WTC11 (cell line): ENCODE measurements around the gene FAM43A. TPM values are rescaled to one million over a fixed set of nuclear protein-coding genes. Genes with fewer than 3 reads are reported as not detected.
A peak's percentile ranks its signal among the peaks of the same experiment; 100 is the strongest.

ENCODE experiments used
- ATAC-seq: fragments of 200-7000 bp; cut with Tn5 transposase; 2 replicates; pipeline ENCODE4 v1.10.0; 2021; ENCODE audit warnings: mild to moderate bottlenecking, moderate library complexity
- CTCF ChIA-PET: fragments of 300-600 bp; sonication (Branson Sonifier 250); formaldehyde crosslinking; loops from one replicate; lab custom pipeline; 2021; ENCODE audit warnings: antibody characterized with exemption; lab: Charles Lee
- POLR2A ChIA-PET: fragments of 350-600 bp; sonication (Branson Sonifier 250); formaldehyde crosslinking; loops from one replicate; lab custom pipeline; 2021; ENCODE audit warnings: antibody characterized with exemption; lab: Charles Lee
- DNase-seq: peaks from one replicate; pipeline ENCODE4 v3.0.0; 2021; ENCODE audit warnings: low spot score
- H3K27ac Mint-ChIP-seq: 2 replicates; pipeline ENCODE4 v1.8.0; 2021; ENCODE audit warnings: mixed read lengths
- H3K27me3 Mint-ChIP-seq: 2 replicates; pipeline ENCODE4 v1.8.0; 2021; ENCODE audit warnings: low read depth, mild to moderate bottlenecking, moderate library complexity, mixed read lengths
- H3K36me3 Mint-ChIP-seq: 2 replicates; pipeline ENCODE4 v1.8.0; 2021; ENCODE audit warnings: mixed read lengths
- H3K4me1 Mint-ChIP-seq: 2 replicates; pipeline ENCODE4 v1.8.0; 2022; ENCODE audit warnings: mixed read lengths
- H3K4me3 Mint-ChIP-seq: 2 replicates; pipeline ENCODE4 v1.8.0; 2021; ENCODE audit warnings: mild to moderate bottlenecking, moderate library complexity, mixed read lengths
- H3K9me3 Mint-ChIP-seq: 2 replicates; pipeline ENCODE4 v1.8.0; 2021; ENCODE audit warnings: mixed read lengths
- ESRRA ChIP-seq: sonication (generic); formaldehyde crosslinking; IDR thresholded peaks from 2 replicates; pipeline ENCODE4 v1.8.1; 2022; ENCODE audit warnings: mild to moderate bottlenecking, missing genetic modification reagents, borderline replicate concordance
- GTF2I ChIP-seq: fragments of 250-450 bp; sonication (Bioruptor Pico); conservative IDR thresholded peaks from 2 replicates; pipeline ENCODE4 v1.4.0; 2021; ENCODE audit warnings: mild to moderate bottlenecking
- HMGA2 ChIP-seq: fragments of 250-450 bp; sonication (Bioruptor Pico); IDR thresholded peaks from 2 replicates; pipeline ENCODE4 v1.4.0; 2021; ENCODE audit warnings: mild to moderate bottlenecking, moderate library complexity
- MXD4 ChIP-seq: fragments of 250-450 bp; sonication (Bioruptor Pico); IDR thresholded peaks from 2 replicates; pipeline ENCODE4 v1.8.0; 2021; ENCODE audit warnings: mild to moderate bottlenecking, moderate library complexity, borderline replicate concordance
- NFATC4 ChIP-seq: fragments of 250-450 bp; sonication (Bioruptor Pico); IDR thresholded peaks from 2 replicates; pipeline ENCODE4 v1.9.0; 2021; ENCODE audit warnings: mild to moderate bottlenecking
- OVOL2 ChIP-seq: fragments of 250-450 bp; sonication (Bioruptor Pico); IDR thresholded peaks from 2 replicates; pipeline ENCODE4 v1.9.0; 2021; ENCODE audit warnings: mild to moderate bottlenecking, borderline replicate concordance
- TCF7 ChIP-seq: sonication (generic); formaldehyde crosslinking; IDR thresholded peaks from 2 replicates; pipeline ENCODE4 v1.8.0; 2022; ENCODE audit warnings: mild to moderate bottlenecking, low read depth, missing genetic modification reagents, moderate library complexity
- ZNF232 ChIP-seq: sonication (generic); formaldehyde crosslinking; IDR thresholded peaks from 2 replicates; pipeline ENCODE4 v1.8.0; 2022; ENCODE audit warnings: mild to moderate bottlenecking, missing genetic modification reagents
- ZNF263 ChIP-seq: sonication (generic); formaldehyde crosslinking; IDR thresholded peaks from 2 replicates; pipeline ENCODE4 v1.8.1; 2022; ENCODE audit warnings: low read depth, mild to moderate bottlenecking, moderate library complexity, missing genetic modification reagents
- ZNF423 ChIP-seq: fragments of 250-450 bp; sonication (Bioruptor Pico); IDR thresholded peaks from 2 replicates; pipeline ENCODE4 v2.1.2; 2022; ENCODE audit warnings: mild to moderate bottlenecking, moderate library complexity
- ZSCAN18 ChIP-seq: fragments of 250-450 bp; sonication (Bioruptor Pico); IDR thresholded peaks from 2 replicates; pipeline ENCODE4 v2.1.2; 2022; ENCODE audit warnings: mild to moderate bottlenecking, moderate library complexity
- total RNA-seq: library from RNA; stranded (reverse); gene quantifications from 3 replicates; pipeline ENCODE4 v1.2.3, GENCODE V29; 2021
- TF ChIP-seq, protein P1 (sequence below): sonication (generic); formaldehyde crosslinking; IDR thresholded peaks from 2 replicates; pipeline ENCODE4 v1.8.1; 2023; ENCODE audit warnings: mild to moderate bottlenecking, missing genetic modification reagents, moderate library complexity
- TF ChIP-seq, protein P2 (sequence below): sonication (generic); formaldehyde crosslinking; IDR thresholded peaks from 2 replicates; pipeline ENCODE4 v1.8.0; 2022; ENCODE audit warnings: mild to moderate bottlenecking, missing genetic modification reagents
- TF ChIP-seq, protein P3 (sequence below): sonication (generic); formaldehyde crosslinking; IDR thresholded peaks from 2 replicates; pipeline ENCODE4 v1.8.0; 2023; ENCODE audit warnings: mild to moderate bottlenecking, missing genetic modification reagents
- TF ChIP-seq, protein P4 (sequence below): sonication (generic); formaldehyde crosslinking; IDR thresholded peaks from 2 replicates; pipeline ENCODE4 v1.8.1; 2023; ENCODE audit warnings: mild to moderate bottlenecking, missing genetic modification reagents
- TF ChIP-seq, protein P5 (sequence below): fragments of 250-450 bp; sonication (Bioruptor Pico); IDR thresholded peaks from 2 replicates; pipeline ENCODE4 v1.9.0; 2021; ENCODE audit warnings: mild to moderate bottlenecking

FAM43A gene
- total RNA-seq, 1 experiment from 2014 or later, result 2.6 TPM

DNA sequence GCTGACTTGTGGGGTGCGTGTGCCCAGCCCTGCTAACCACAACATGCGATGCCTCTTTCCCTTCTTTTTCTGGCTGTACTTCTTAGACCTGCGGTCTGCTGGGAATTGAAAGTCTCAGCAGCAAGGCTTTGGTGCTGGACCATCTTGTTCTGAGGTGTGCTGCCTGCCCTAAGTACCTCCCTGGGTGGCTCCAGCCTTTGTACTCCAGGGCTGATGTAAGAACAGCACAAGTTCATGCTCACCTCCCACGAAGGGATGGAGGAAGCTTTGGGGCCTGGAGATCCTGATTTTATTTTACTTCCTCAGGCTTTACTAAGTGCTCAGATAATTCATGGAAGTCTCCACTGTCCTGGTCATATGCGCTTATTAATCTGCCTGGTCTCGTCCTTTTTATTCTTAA is 28.9 kb downstream of the FAM43A start (continued):
- TF ChIP-seq, protein P1, sequence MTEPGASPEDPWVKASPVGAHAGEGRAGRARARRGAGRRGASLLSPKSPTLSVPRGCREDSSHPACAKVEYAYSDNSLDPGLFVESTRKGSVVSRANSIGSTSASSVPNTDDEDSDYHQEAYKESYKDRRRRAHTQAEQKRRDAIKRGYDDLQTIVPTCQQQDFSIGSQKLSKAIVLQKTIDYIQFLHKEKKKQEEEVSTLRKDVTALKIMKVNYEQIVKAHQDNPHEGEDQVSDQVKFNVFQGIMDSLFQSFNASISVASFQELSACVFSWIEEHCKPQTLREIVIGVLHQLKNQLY (CRISPR knock-in tag), result no peak
- TF ChIP-seq GTF2I (CRISPR knock-in tag), result no peak
- TF ChIP-seq ZNF263 (CRISPR knock-in tag), result no peak

DNA sequence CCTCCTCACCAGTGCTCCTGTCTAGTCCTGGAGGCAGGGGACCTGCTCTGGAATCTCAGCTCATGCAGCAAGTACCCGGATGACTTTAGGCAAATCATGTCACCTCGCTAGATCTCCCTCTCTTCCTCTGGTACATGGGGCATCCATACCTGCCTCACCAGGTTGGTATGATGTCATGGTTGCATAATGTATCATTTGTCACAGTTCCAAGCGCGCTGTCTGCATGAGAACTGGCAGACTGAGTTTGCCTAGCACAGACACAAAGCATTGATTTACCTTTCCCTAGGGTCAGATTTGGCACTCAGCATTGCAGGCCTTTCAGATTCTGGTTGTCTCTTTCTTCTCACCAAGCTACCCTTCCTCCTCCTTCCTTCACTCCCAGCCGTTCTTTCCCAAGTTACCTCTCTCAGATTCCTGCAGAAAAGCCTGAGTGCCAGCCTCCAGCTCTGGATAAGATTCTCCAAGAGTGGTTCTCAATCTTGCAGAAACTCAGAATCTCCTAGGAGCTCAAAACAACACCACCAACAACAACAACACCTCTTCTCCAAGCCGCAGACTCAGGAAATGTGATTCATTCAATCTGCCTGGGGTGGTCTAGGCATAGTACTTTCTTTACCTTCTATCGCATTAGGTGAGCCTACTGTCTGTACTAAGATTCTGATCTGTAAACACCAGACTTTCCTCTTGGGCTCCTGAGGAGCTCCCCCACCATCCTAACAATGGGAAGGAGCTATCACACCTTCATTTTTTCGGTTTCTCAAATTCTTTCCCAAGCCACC is 29.5 kb downstream of the FAM43A start:
- ChIA-PET CTCF (interaction anchor here (1.2 kb wide), 1 partner anchor 20 kb away, joined by 3 read pairs; no protein-coding TSS in a partner anchor), POLR2A (no interaction called here)
- no peak overlapping the region; the same call in 1 of the 2 replicates for H3K27ac Mint-ChIP-seq
- no peak for ATAC-seq
- no peaks in the 10 kb centered on the region for H3K27me3 Mint-ChIP-seq
- no peak overlapping the region for H3K4me3 Mint-ChIP-seq
- H3K4me1 Mint-ChIP-seq, result no peaks in the 10 kb centered on the region
- no peaks in the 10 kb centered on the region for H3K36me3 Mint-ChIP-seq
- no peak for DNase-seq
- TF ChIP-seq TCF7 (no peak), HMGA2 (CRISPR knock-in tag) (no peak), NFATC4 (CRISPR knock-in tag) (no peak), MXD4 (CRISPR knock-in tag) (no peak)
- TF ChIP-seq, protein P2, sequence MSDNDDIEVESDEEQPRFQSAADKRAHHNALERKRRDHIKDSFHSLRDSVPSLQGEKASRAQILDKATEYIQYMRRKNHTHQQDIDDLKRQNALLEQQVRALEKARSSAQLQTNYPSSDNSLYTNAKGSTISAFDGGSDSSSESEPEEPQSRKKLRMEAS, result no peak
- TF ChIP-seq, protein P1 (CRISPR knock-in tag), result no peak
- TF ChIP-seq, protein P3, sequence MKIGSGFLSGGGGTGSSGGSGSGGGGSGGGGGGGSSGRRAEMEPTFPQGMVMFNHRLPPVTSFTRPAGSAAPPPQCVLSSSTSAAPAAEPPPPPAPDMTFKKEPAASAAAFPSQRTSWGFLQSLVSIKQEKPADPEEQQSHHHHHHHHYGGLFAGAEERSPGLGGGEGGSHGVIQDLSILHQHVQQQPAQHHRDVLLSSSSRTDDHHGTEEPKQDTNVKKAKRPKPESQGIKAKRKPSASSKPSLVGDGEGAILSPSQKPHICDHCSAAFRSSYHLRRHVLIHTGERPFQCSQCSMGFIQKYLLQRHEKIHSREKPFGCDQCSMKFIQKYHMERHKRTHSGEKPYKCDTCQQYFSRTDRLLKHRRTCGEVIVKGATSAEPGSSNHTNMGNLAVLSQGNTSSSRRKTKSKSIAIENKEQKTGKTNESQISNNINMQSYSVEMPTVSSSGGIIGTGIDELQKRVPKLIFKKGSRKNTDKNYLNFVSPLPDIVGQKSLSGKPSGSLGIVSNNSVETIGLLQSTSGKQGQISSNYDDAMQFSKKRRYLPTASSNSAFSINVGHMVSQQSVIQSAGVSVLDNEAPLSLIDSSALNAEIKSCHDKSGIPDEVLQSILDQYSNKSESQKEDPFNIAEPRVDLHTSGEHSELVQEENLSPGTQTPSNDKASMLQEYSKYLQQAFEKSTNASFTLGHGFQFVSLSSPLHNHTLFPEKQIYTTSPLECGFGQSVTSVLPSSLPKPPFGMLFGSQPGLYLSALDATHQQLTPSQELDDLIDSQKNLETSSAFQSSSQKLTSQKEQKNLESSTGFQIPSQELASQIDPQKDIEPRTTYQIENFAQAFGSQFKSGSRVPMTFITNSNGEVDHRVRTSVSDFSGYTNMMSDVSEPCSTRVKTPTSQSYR (CRISPR knock-in tag), result no peak
- TF ChIP-seq, protein P4, sequence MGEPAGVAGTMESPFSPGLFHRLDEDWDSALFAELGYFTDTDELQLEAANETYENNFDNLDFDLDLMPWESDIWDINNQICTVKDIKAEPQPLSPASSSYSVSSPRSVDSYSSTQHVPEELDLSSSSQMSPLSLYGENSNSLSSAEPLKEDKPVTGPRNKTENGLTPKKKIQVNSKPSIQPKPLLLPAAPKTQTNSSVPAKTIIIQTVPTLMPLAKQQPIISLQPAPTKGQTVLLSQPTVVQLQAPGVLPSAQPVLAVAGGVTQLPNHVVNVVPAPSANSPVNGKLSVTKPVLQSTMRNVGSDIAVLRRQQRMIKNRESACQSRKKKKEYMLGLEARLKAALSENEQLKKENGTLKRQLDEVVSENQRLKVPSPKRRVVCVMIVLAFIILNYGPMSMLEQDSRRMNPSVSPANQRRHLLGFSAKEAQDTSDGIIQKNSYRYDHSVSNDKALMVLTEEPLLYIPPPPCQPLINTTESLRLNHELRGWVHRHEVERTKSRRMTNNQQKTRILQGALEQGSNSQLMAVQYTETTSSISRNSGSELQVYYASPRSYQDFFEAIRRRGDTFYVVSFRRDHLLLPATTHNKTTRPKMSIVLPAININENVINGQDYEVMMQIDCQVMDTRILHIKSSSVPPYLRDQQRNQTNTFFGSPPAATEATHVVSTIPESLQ (CRISPR knock-in tag), result no peak
- peaks cover 5% of the 10 kb centered on the region; the same call in 1 of the 2 replicates for H3K9me3 Mint-ChIP-seq

- CTCF ChIA-PET, result interaction anchor here (0.6 to 1.7 kb wide), 4 partner anchors 12 to 36 kb away, joined by 3 to 5 read pairs (median 4); no protein-coding TSS in a partner anchor
- POLR2A ChIA-PET, result interaction anchor here (0.6 kb wide), 1 partner anchor 31 kb away, joined by 5 read pairs; no protein-coding TSS in a partner anchor
- Mint-ChIP-seq H3K36me3 (no peaks in the 10 kb centered on the region), H3K9me3 (peaks cover 5% of the 10 kb centered on the region; the same call in 1 of the 2 replicates), H3K27me3 (no peaks in the 10 kb centered on the region), H3K4me1 (no peaks in the 10 kb centered on the region), H3K27ac (no peak overlapping the region), H3K4me3 (no peak overlapping the region)
- TF ChIP-seq ZNF423 (CRISPR knock-in tag), result no peak
- no peak for TF ChIP-seq ZSCAN18 (CRISPR knock-in tag)
- no peak for TF ChIP-seq ZNF232
- TF ChIP-seq, protein P3 (CRISPR knock-in tag), result no peak
- no peak for TF ChIP-seq OVOL2 (CRISPR knock-in tag)
- TF ChIP-seq ESRRA, result no peak
- TF ChIP-seq, protein P5, sequence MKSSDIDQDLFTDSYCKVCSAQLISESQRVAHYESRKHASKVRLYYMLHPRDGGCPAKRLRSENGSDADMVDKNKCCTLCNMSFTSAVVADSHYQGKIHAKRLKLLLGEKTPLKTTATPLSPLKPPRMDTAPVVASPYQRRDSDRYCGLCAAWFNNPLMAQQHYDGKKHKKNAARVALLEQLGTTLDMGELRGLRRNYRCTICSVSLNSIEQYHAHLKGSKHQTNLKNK (CRISPR knock-in tag), result no peak
- peak; percentile 41; the same call in 1 of the 2 replicates for ATAC-seq
- DNase-seq, result no peak
These were observed 32.4 kb downstream of the FAM43A start for GRCh38 chr3:194718079-194718478.
